Liver (tissue), 9 donors: Measurements from ENCODE around the gene SUGCT. TPM values are rescaled to one million over a fixed set of nuclear protein-coding genes. Genes with fewer than 3 reads are reported as not detected.

Experiments used
- DNase-seq: peaks from one replicate; pipeline ENCODE4 v3.0.0-alpha.2; 2017; ENCODE audit warnings: low spot score
- H3K27ac ChIP-seq, 2 donors: one replicate each; pipeline ENCODE4 v1.7.0; 2013; ENCODE audit warnings: inconsistent platforms in 2 of 2, low read length in 2 of 2, control low read depth in 1 of 2, low read depth in 1 of 2, mild to moderate bottlenecking in 1 of 2
- H3K27me3 ChIP-seq, 4 donors: one replicate each; pipeline versions ENCODE4 v1.6.1 to v1.7.0; 2013; ENCODE audit warnings: low read length in 3 of 4, inconsistent platforms in 1 of 4, mild to moderate bottlenecking in 1 of 4, moderate library complexity in 1 of 4; ENCODE audit not compliant: control insufficient read depth in 4 of 4, insufficient read depth in 4 of 4
- H3K36me3 ChIP-seq, 4 donors: one replicate each; pipeline versions ENCODE4 v1.6.1 to v1.7.0; 2013; ENCODE audit warnings: low read length in 3 of 4, mild to moderate bottlenecking in 3 of 4, low read depth in 1 of 4, moderate library complexity in 1 of 4; ENCODE audit not compliant: control insufficient read depth in 4 of 4, insufficient read depth in 3 of 4
- H3K4me1 ChIP-seq, 4 donors: one replicate each; pipeline versions ENCODE4 v1.6.1 to v1.7.0; 2013; ENCODE audit warnings: low read length in 3 of 4, mild to moderate bottlenecking in 3 of 4, moderate library complexity in 1 of 4; ENCODE audit not compliant: control insufficient read depth in 4 of 4, insufficient read depth in 4 of 4
- H3K4me3 ChIP-seq, 3 donors: one replicate each; pipeline versions ENCODE4 v1.6.1 to v1.7.0; 2013; ENCODE audit warnings: low read length in 3 of 3, control low read depth in 1 of 3, low read depth in 1 of 3, mild to moderate bottlenecking in 1 of 3
- H3K9ac ChIP-seq, 2 donors: one replicate each; pipeline ENCODE4 v1.7.0; 2013; ENCODE audit warnings: low read length in 2 of 2, mild to moderate bottlenecking in 2 of 2, moderate library complexity in 2 of 2, control low read depth in 1 of 2, low read depth in 1 of 2
- H3K9me3 ChIP-seq, 4 donors: one replicate each; pipeline versions ENCODE4 v1.6.1 to v1.7.0; 2013; ENCODE audit warnings: low read length in 3 of 4; ENCODE audit not compliant: control insufficient read depth in 4 of 4
- ATF3 ChIP-seq: IDR thresholded peaks from 2 replicates; pipeline ENCODE4 v1.6.1; 2016; ENCODE audit warnings: antibody characterized with exemption
- CTCF ChIP-seq: fragments of 150-350 bp; IDR thresholded peaks from 2 replicates; pipeline ENCODE4 v1.5.1; 2017; ENCODE audit warnings: improper control_type of control experiment, low read depth, low read length; ENCODE audit not compliant: missing input control
- EGR1 ChIP-seq, 2 donors: IDR thresholded peaks; 2 replicates each; pipeline ENCODE4 v1.6.1; 2016 to 2018; ENCODE audit warnings: antibody characterized with exemption in 2 of 2, low read depth in 2 of 2
- FOXA1 ChIP-seq: IDR thresholded peaks from 2 replicates; pipeline ENCODE4 v1.6.1; 2016; ENCODE audit warnings: antibody characterized with exemption
- FOXA2 ChIP-seq: IDR thresholded peaks from 2 replicates; pipeline ENCODE4 v1.6.1; 2016; ENCODE audit warnings: antibody characterized with exemption
- GABPA ChIP-seq, 2 donors: IDR thresholded peaks in 1 of 2; conservative IDR thresholded peaks in 1 of 2; 2 replicates each; pipeline ENCODE4 v1.6.1; 2016; ENCODE audit warnings: antibody characterized with exemption in 2 of 2, mild to moderate bottlenecking in 1 of 2, moderate library complexity in 1 of 2
- HNF4A ChIP-seq, 2 donors: conservative IDR thresholded peaks; 2 replicates each; pipeline ENCODE4 v1.6.1; 2016; ENCODE audit warnings: antibody characterized with exemption in 2 of 2, mild to moderate bottlenecking in 2 of 2
- HNF4G ChIP-seq: IDR thresholded peaks from 2 replicates; pipeline ENCODE4 v1.6.1; 2016; ENCODE audit warnings: antibody characterized with exemption
- JUND ChIP-seq, 2 donors: IDR thresholded peaks; 2 replicates each; pipeline ENCODE4 v1.6.1; 2016; ENCODE audit warnings: antibody characterized with exemption in 2 of 2
- MAX ChIP-seq: IDR thresholded peaks from 2 replicates; pipeline ENCODE4 v1.6.1; 2016; ENCODE audit warnings: antibody characterized with exemption
- NR2F2 ChIP-seq: IDR thresholded peaks from 2 replicates; pipeline ENCODE4 v1.6.1; 2016; ENCODE audit warnings: antibody characterized with exemption
- RAD21 ChIP-seq, 2 donors: IDR thresholded peaks; 2 replicates each; pipeline ENCODE4 v1.6.1; 2016; ENCODE audit warnings: antibody characterized with exemption in 2 of 2, mild to moderate bottlenecking in 2 of 2
- REST ChIP-seq: IDR thresholded peaks from 2 replicates; pipeline ENCODE4 v1.6.1; 2016; ENCODE audit warnings: antibody characterized with exemption, mild to moderate bottlenecking
- RXRA ChIP-seq, 2 donors: IDR thresholded peaks; 2 replicates each; pipeline ENCODE4 v1.6.1; 2017 to 2018; ENCODE audit warnings: antibody characterized with exemption in 2 of 2, mild to moderate bottlenecking in 1 of 2
- SP1 ChIP-seq: IDR thresholded peaks from 2 replicates; pipeline ENCODE4 v1.6.1; 2018; ENCODE audit warnings: antibody characterized with exemption, mild to moderate bottlenecking
- TAF1 ChIP-seq: conservative IDR thresholded peaks from 2 replicates; pipeline ENCODE4 v1.6.1; 2016; ENCODE audit warnings: antibody characterized with exemption, mild to moderate bottlenecking
- YY1 ChIP-seq: IDR thresholded peaks from 2 replicates; pipeline ENCODE4 v1.6.1; 2016; ENCODE audit warnings: antibody characterized with exemption, mild to moderate bottlenecking
- ZBTB33 ChIP-seq: IDR thresholded peaks from 2 replicates; pipeline ENCODE4 v1.6.1; 2016; ENCODE audit warnings: antibody characterized with exemption
- WGBS: extraction: QIAGEN DNeasy Blood & Tissue Kit; methylation state at CpG from one replicate; pipeline ENCODE4 v1.1.7; 2013; 5-methylcytosine and 5-hydroxymethylcytosine counted together
- polyA plus RNA-seq, 2 donors: library from polyadenylated mRNA; stranded (reverse) in 1 of 2; unstranded in 1 of 2; fragments of 200-250 nt in 1 of 2; fragments of >200 nt in 1 of 2; fragmentation: Nextera tagmentation in 1 of 2; extraction: Ambion mirVana in 1 of 2; gene quantifications; one replicate each; pipeline versions ENCODE4 v1.2.1 to v1.2.3, GENCODE V29; 2013 to 2015
- total RNA-seq, 2 donors: library from RNA; depleted of rRNA; stranded (reverse); fragments of >200 nt; gene quantifications; one replicate each; pipeline ENCODE4 v1.2.3, GENCODE V29; 2014
- donor health status: healthy.
- donor health status: healthy.
- donor health status: healthy.
- donor health status: healthy.
- donor health status: healthy.

Gene SUGCT
- total and polyA plus RNA-seq, 4 donors, result 6.2 to 11.9 (median 9.9) TPM

GRCh38 chr7:40570223-40570622, 435.4 kb downstream of the SUGCT start (continued):
- TF ChIP-seq ZBTB33 (no peak), RAD21 (IDR thresholded peaks at IDR 0.05) (no peak), RXRA (IDR thresholded peaks at IDR 0.05) (no peak), FOXA1 (no peak)

GRCh38 chr7:40571796-40572195, 437.0 kb downstream of the SUGCT start:
- Histone ChIP-seq H3K4me3 (no peak overlapping the region), H3K9me3 (no peaks in the 10 kb centered on the region), H3K9ac (no peak overlapping the region), H3K27me3 (no peaks in the 10 kb centered on the region), H3K36me3 (peaks cover 0 to 2% (median 0%) of the 10 kb centered on the region in 4 donors), H3K27ac (no peak overlapping the region), H3K4me1 (no peaks in the 10 kb centered on the region)
- no peak for TF ChIP-seq GABPA (IDR thresholded peaks at IDR 0.05 in 1 of 2, conservative IDR thresholded peaks at IDR 0.05 in 1 of 2)
- TF ChIP-seq JUND (IDR thresholded peaks at IDR 0.05), result no peak
- TF ChIP-seq REST, result no peak
- no peak for TF ChIP-seq RXRA (IDR thresholded peaks at IDR 0.05)
- no peak for TF ChIP-seq NR2F2
- TF ChIP-seq EGR1 (IDR thresholded peaks at IDR 0.05; ENCODE audit: low read depth in 2 of 2), result no peak
- TF ChIP-seq HNF4A (conservative IDR thresholded peaks at IDR 0.05), result no peak
- no peak for TF ChIP-seq ATF3
- no peak for TF ChIP-seq SP1
- TF ChIP-seq HNF4G, result no peak
- TF ChIP-seq CTCF, result no peak
- no peak for TF ChIP-seq FOXA1
- TF ChIP-seq FOXA2, result no peak
- no peak for TF ChIP-seq YY1
- TF ChIP-seq MAX, result no peak
- TF ChIP-seq TAF1, result no peak
- TF ChIP-seq ZBTB33, result no peak
- TF ChIP-seq RAD21 (IDR thresholded peaks at IDR 0.05), result no peak
- no peak for DNase-seq
- WGBS, result 89% methylated on average over 5 of the region's 5 CpGs
